K562 (cell line): ENCODE data around the gene PLPP7. TPM values are rescaled to one million over a fixed set of nuclear protein-coding genes. Genes with fewer than 3 reads are reported as not detected.

Experiments used
- ARID1B ChIP-seq: fragments of 450-650 bp; IDR thresholded peaks from 2 replicates; pipeline ENCODE4 v1.6.1; 2016; ENCODE audit warnings: antibody characterized with exemption, mild to moderate bottlenecking, inconsistent platforms
- ATF3 ChIP-seq, 2 experiments: fragments of 450-650 bp in 1 of 2; sonication (generic) in 1 of 2; formaldehyde crosslinking in 1 of 2; IDR thresholded peaks in 1 of 2; conservative IDR thresholded peaks in 1 of 2; 2 replicates each; pipeline versions ENCODE4 v1.6.1 to v1.8.1; 2016 to 2023; ENCODE audit warnings: mild to moderate bottlenecking in 2 of 2, moderate library complexity in 2 of 2, inconsistent platforms in 1 of 2, missing genetic modification reagents in 1 of 2
- ATF7 ChIP-seq: fragments of 450-650 bp; IDR thresholded peaks from 2 replicates; pipeline ENCODE4 v1.7.1; 2014; ENCODE audit warnings: mild to moderate bottlenecking, moderate library complexity
- DPF2 ChIP-seq: fragments of 450-650 bp; IDR thresholded peaks from 2 replicates; pipeline ENCODE4 v1.6.1; 2016
- HDAC1 ChIP-seq, 2 experiments: fragments of 450-650 bp; IDR thresholded peaks; 2 replicates each; pipeline ENCODE4 v1.6.1; 2016 to 2017; ENCODE audit warnings: inconsistent platforms in 1 of 2, mild to moderate bottlenecking in 1 of 2, moderate library complexity in 1 of 2
- L3MBTL2 ChIP-seq: fragments of 450-650 bp; IDR thresholded peaks from 2 replicates; pipeline ENCODE4 v1.6.1; 2016; ENCODE audit warnings: mild to moderate bottlenecking, moderate library complexity
- NELFE ChIP-seq: IDR thresholded peaks from 2 replicates; pipeline ENCODE4 v1.6.1; 2011; ENCODE audit warnings: mild to moderate bottlenecking; ENCODE audit not compliant: insufficient read depth, insufficient read length
- RCOR1 ChIP-seq, 2 experiments: IDR thresholded peaks; 2 replicates each; pipeline ENCODE4 v1.6.1; 2012; ENCODE audit warnings: low read depth in 2 of 2, low read length in 2 of 2, borderline replicate concordance in 1 of 2, improper control_type of control experiment in 1 of 2
- SMARCE1 ChIP-seq: fragments of 450-650 bp; IDR thresholded peaks from 2 replicates; pipeline ENCODE4 v1.7.1; 2016; ENCODE audit warnings: mild to moderate bottlenecking
- TAF7 ChIP-seq: fragments of 450-650 bp; IDR thresholded peaks from 2 replicates; pipeline ENCODE4 v1.6.1; 2016; ENCODE audit warnings: missing genetic modification characterization, missing compliant biosample characterization
- TCF7L2 ChIP-seq: fragments of 150-350 bp; IDR thresholded peaks from 2 replicates; pipeline ENCODE4 v1.6.1; 2016; ENCODE audit warnings: low read depth, mild to moderate bottlenecking, low read length, moderate library complexity
- polyA plus RNA-seq, 8 experiments: library from polyadenylated mRNA; depleted of rRNA in 4 of 8; stranded (reverse) in 5 of 8; unstranded in 3 of 8; fragments of >200 nt; fragmentation: Nextera tagmentation in 2 of 8; fragmentation: Illumina TruSeq in 1 of 8; extraction: Ambion mirVana in 2 of 8; extraction: Trizol in 1 of 8; gene quantifications; 2 replicates each; pipeline versions ENCODE4 v1.2.1 to v1.2.3, GENCODE V29; 2011 to 2014; ENCODE audit warnings: inconsistent platforms in 1 of 8, missing spikeins in 1 of 8
- total RNA-seq, 7 experiments: library from RNA; depleted of rRNA in 6 of 7; stranded (reverse); fragments of >200 nt in 6 of 7; fragmentation: Illumina TruSeq in 2 of 7; extraction: Trizol in 2 of 7; gene quantifications; 2 replicates each; pipeline versions ENCODE4 v1.2.1 to v1.2.3, GENCODE V29; 2011 to 2021; ENCODE audit warnings: low replicate concordance in 1 of 7
- TF ChIP-seq, protein P1 (sequence below), 2 experiments: fragments of 450-650 bp; IDR thresholded peaks; 2 replicates each; pipeline ENCODE4 v1.6.1; 2018; ENCODE audit warnings: mild to moderate bottlenecking in 2 of 2, low read depth in 1 of 2; ENCODE audit not compliant: partially characterized antibody in 2 of 2

The PLPP7 gene
- total and polyA plus RNA-seq, 9 of the 15 experiments (the other 6 are each of a cell fraction or from before 2014, with no cell fraction given): 0.09 to 0.93 (median 0.18) TPM; not detected in 4

GRCh38 chr9:131304676-131305355 is 15.3 kb downstream of the PLPP7 start (continued):
- TF ChIP-seq HDAC1 (IDR thresholded peaks at IDR 0.05) (0 out of 4 replicates have a peak, but pooled peaks of 1 of the 2 experiments have one; percentile 25), NELFE (no peak), TAF7 (tag) (no peak), RCOR1 (IDR thresholded peaks at IDR 0.05; ENCODE audit: borderline replicate concordance in 1 of 2, low read depth in 2 of 2, low read length in 2 of 2) (peak in 1 of 2 experiments; percentile 44; a peak in 1 of 4 replicates), ARID1B (peak; percentile 51; the same call in 1 of the 2 replicates), ATF3 (IDR thresholded peaks at IDR 0.05) (peak; percentile 77), ATF3 (CRISPR knock-in tag; conservative IDR thresholded peaks at IDR 0.05) (no peak), L3MBTL2 (peak; percentile 79), TCF7L2 (no peak), DPF2 (peak; percentile 72), ATF7 (peak; percentile 25; the same call in 1 of the 2 replicates), SMARCE1 (peak; percentile 74)
- TF ChIP-seq, protein P1, sequence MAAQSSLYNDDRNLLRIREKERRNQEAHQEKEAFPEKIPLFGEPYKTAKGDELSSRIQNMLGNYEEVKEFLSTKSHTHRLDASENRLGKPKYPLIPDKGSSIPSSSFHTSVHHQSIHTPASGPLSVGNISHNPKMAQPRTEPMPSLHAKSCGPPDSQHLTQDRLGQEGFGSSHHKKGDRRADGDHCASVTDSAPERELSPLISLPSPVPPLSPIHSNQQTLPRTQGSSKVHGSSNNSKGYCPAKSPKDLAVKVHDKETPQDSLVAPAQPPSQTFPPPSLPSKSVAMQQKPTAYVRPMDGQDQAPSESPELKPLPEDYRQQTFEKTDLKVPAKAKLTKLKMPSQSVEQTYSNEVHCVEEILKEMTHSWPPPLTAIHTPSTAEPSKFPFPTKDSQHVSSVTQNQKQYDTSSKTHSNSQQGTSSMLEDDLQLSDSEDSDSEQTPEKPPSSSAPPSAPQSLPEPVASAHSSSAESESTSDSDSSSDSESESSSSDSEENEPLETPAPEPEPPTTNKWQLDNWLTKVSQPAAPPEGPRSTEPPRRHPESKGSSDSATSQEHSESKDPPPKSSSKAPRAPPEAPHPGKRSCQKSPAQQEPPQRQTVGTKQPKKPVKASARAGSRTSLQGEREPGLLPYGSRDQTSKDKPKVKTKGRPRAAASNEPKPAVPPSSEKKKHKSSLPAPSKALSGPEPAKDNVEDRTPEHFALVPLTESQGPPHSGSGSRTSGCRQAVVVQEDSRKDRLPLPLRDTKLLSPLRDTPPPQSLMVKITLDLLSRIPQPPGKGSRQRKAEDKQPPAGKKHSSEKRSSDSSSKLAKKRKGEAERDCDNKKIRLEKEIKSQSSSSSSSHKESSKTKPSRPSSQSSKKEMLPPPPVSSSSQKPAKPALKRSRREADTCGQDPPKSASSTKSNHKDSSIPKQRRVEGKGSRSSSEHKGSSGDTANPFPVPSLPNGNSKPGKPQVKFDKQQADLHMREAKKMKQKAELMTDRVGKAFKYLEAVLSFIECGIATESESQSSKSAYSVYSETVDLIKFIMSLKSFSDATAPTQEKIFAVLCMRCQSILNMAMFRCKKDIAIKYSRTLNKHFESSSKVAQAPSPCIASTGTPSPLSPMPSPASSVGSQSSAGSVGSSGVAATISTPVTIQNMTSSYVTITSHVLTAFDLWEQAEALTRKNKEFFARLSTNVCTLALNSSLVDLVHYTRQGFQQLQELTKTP (IDR thresholded peaks at IDR 0.05; ENCODE audit: low read depth in 1 of 2, partially characterized antibody in 2 of 2): no peak
